Choroid plexus epithelial cell (primary cell): ENCODE data around the gene PCK1.

Source experiments
- DNase-seq: peaks from one replicate; pipeline ENCODE4 v3.0.0-alpha.2; 2010; ENCODE audit warnings: low read depth
- H3K4me3 ChIP-seq: 2 replicates; pipeline ENCODE4 v1.5.1; 2011; ENCODE audit warnings: low read depth, mild to moderate bottlenecking, control low read depth, low read length, moderate library complexity
- TF ChIP-seq, protein P1 (sequence below): conservative IDR thresholded peaks from 2 replicates; pipeline ENCODE4 v1.5.1; 2011; ENCODE audit warnings: low read depth, mild to moderate bottlenecking, control low read depth, inconsistent platforms, low read length, moderate library complexity

Gene PCK1

DNA sequence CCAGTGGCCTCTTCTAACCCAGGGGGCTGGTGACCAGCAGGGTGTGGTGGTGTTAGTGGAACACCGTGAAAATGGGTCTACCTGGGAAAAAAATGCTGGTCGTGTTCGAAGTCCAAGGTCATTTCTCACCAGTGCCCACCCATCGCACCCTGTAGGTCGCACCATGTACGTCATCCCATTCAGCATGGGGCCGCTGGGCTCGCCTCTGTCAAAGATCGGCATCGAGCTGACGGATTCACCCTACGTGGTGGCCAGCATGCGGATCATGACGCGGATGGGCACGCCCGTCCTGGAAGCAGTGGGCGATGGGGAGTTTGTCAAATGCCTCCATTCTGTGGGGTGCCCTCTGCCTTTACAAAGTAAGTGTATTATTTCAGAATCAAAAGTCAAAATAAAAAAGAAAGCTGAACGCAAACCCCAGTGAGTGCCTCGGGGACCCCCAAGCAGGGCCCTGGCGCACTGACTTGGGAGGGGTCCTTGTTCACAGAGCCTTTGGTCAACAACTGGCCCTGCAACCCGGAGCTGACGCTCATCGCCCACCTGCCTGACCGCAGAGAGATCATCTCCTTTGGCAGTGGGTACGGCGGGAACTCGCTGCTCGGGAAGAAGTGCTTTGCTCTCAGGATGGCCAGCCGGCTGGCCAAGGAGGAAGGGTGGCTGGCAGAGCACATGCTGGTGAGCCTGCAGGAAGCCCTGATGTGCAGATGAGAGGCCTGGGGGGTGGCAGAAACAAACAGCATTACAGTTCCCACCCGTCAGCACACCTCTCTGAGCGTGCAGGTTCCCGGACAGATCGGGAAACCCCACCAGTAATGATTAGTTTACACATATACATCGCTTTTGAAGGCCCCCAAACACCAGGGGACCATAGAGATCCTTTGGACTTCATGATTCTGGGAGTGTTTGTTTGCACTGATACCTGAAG, 1.9 kb downstream of the PCK1 start:
- no peak overlapping the region for H3K4me3 ChIP-seq
- no peak for DNase-seq
- TF ChIP-seq, protein P1, sequence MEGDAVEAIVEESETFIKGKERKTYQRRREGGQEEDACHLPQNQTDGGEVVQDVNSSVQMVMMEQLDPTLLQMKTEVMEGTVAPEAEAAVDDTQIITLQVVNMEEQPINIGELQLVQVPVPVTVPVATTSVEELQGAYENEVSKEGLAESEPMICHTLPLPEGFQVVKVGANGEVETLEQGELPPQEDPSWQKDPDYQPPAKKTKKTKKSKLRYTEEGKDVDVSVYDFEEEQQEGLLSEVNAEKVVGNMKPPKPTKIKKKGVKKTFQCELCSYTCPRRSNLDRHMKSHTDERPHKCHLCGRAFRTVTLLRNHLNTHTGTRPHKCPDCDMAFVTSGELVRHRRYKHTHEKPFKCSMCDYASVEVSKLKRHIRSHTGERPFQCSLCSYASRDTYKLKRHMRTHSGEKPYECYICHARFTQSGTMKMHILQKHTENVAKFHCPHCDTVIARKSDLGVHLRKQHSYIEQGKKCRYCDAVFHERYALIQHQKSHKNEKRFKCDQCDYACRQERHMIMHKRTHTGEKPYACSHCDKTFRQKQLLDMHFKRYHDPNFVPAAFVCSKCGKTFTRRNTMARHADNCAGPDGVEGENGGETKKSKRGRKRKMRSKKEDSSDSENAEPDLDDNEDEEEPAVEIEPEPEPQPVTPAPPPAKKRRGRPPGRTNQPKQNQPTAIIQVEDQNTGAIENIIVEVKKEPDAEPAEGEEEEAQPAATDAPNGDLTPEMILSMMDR = no peak

DNA sequence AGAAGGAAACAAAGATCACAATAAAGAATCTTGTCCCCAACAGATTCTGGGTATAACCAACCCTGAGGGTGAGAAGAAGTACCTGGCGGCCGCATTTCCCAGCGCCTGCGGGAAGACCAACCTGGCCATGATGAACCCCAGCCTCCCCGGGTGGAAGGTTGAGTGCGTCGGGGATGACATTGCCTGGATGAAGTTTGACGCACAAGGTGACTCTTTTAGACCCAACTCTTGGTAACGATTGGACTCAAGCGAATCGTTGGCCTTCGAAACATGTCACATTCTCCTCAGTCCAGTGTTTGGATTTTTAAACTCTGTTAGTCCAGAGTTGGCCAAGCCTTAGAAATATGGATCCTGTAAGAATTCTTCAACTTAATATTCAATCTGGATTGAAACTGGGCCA, 2.6 kb downstream of the PCK1 start:
- no peak overlapping the region for H3K4me3 ChIP-seq
- TF ChIP-seq, protein P1 = no peak
- DNase-seq = no peak

DNA sequence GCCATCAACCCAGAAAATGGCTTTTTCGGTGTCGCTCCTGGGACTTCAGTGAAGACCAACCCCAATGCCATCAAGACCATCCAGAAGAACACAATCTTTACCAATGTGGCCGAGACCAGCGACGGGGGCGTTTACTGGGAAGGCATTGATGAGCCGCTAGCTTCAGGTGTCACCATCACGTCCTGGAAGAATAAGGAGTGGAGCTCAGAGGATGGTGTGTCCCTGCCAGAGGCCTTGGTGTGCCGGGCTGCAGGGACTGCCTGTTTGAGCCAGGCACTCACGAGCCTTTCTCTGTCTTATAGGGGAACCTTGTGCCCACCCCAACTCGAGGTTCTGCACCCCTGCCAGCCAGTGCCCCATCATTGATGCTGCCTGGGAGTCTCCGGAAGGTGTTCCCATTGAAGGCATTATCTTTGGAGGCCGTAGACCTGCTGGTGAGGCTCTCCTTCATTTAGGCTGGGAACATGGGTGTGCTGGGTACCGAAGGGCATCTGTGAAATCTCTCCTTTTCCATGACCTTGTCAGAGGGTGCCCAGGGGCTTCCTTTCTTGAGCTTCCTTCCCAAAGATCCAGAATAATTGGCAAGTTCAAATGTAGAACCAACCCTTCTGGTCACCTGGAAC, 3.4 kb downstream of the PCK1 start:
- no peak overlapping the region for H3K4me3 ChIP-seq
- TF ChIP-seq, protein P1 = no peak
- no peak for DNase-seq

DNA sequence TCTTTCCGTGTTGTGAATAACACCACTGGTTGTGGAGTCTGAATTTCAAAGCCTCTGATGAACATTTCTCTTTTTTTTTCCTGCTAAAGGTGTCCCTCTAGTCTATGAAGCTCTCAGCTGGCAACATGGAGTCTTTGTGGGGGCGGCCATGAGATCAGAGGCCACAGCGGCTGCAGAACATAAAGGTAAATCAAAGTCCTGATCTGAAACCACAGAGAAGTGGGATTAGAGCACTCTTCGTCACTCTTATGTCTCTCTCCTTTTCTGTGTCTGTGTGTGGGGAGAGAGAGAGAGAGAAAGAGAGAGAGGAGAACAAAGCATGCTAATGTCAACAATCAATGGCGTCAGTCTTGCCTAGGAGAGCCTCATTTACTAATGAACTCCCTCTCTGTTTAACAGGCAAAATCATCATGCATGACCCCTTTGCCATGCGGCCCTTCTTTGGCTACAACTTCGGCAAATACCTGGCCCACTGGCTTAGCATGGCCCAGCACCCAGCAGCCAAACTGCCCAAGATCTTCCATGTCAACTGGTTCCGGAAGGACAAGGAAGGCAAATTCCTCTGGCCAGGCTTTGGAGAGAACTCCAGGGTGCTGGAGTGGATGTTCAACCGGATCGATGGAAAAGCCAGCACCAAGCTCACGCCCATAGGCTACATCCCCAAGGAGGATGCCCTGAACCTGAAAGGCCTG, 4.2 kb downstream of the PCK1 start:
- DNase-seq = no peak
- no peak overlapping the region for H3K4me3 ChIP-seq
- TF ChIP-seq, protein P1 = no peak

DNA sequence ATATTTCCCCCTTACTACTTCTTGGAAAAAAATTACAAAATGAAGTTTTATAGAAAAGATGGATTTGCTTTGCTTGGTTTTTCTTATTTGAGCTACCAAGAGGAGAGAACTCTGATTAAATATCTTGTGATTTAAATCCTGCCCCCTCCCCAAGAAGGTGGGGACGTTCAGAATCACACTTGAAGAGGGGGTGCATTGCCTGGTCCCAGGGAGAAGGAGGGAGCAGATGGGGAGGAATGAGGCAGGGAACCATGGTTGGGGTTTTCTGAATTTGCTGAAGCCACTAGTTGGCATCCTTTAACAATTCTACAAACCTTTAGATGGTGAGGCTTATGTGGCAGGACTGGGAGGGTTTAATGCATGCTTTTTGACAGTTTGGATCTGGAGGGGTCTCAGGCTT, 5.5 kb downstream of the PCK1 start:
- DNase-seq = no peak
- no peak overlapping the region for H3K4me3 ChIP-seq
- TF ChIP-seq, protein P1 = no peak

DNA sequence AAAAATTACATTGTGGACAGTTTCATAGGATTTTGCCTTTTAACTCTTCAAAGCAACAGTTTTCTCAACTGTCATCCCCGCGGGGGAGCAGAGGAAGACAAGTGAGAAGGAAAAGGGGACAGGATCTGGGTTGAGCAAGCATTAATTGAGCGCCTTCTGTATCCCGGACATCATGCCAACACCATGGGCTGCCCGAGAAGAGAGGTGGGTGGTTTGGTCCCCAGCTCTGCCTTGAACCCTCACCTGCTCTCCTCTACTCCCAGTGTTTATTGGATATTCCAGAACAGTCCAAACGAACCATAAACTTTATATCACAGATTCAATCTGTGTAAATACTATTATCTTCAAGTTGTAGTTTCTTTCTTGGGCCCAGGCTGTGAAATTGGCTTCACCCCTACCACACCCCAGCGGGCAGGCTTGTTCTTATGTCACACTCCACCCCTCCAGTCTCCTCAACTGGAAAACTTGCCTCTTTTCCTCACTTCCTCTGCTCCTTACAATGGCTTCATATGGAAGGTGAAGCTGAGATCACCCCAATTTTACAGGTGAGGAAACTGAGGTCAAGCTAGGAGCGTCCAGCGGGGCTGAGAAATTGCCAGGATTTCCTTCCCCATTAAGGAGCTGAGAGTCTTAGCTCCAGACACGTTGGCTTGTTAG, 6.0 kb downstream of the PCK1 start:
- TF ChIP-seq, protein P1 = no peak
- H3K4me3 ChIP-seq = no peak overlapping the region
- no peak for DNase-seq
